GM12878 (cell line): ENCODE data around the gene RNF115. TPM values are rescaled to one million over a fixed set of nuclear protein-coding genes. Genes with fewer than 3 reads are reported as not detected.

Source experiments
- CREB1 ChIP-seq: IDR thresholded peaks from 2 replicates; pipeline ENCODE4 v1.6.1; 2012; ENCODE audit warnings: low read depth, mild to moderate bottlenecking, inconsistent platforms
- E2F4 ChIP-seq: IDR thresholded peaks from 2 replicates; pipeline ENCODE4 v1.6.1; 2012; ENCODE audit warnings: low read depth, low read length, improper control_type of control experiment
- IRF4 ChIP-seq: IDR thresholded peaks from 2 replicates; pipeline ENCODE4 v1.6.1; 2011; ENCODE audit warnings: low read depth, low read length
- NFYA ChIP-seq: IDR thresholded peaks from 2 replicates; pipeline ENCODE4 v1.6.1; 2011; ENCODE audit warnings: low read depth, mild to moderate bottlenecking, low read length, improper control_type of control experiment, borderline replicate concordance
- NKRF ChIP-seq: fragments of 450-650 bp; conservative IDR thresholded peaks from 2 replicates; pipeline ENCODE4 v1.6.1; 2017; ENCODE audit warnings: mild to moderate bottlenecking, moderate library complexity
- POU2F2 ChIP-seq: IDR thresholded peaks from 3 replicates; pipeline ENCODE4 v1.6.1; 2011; ENCODE audit warnings: low read depth, mild to moderate bottlenecking, low read length, borderline replicate concordance
- RCOR1 ChIP-seq: conservative IDR thresholded peaks from 2 replicates; pipeline ENCODE4 v1.6.1; 2012; ENCODE audit warnings: low read depth, low read length, improper control_type of control experiment
- SMARCA5 ChIP-seq: fragments of 450-650 bp; IDR thresholded peaks from 2 replicates; pipeline ENCODE4 v1.6.1; 2017; ENCODE audit warnings: mild to moderate bottlenecking
- TBL1XR1 ChIP-seq: IDR thresholded peaks from 2 replicates; pipeline ENCODE4 v1.6.1; 2012; ENCODE audit warnings: low read depth, low read length, improper control_type of control experiment
- polyA plus RNA-seq, 11 experiments: library from polyadenylated mRNA; depleted of rRNA in 4 of 11; unstranded in 6 of 11; stranded (reverse) in 5 of 11; fragments of >200 nt; fragmentation: Nextera tagmentation in 4 of 11; fragmentation: Illumina TruSeq in 1 of 11; extraction: Ambion mirVana in 4 of 11; extraction: Trizol in 1 of 11; gene quantifications; 1 replicate in 1 of 11; 2 replicates in 10 of 11; pipeline versions ENCODE4 v1.2.1 to v1.2.3, GENCODE V29; 2011 to 2016; ENCODE audit warnings: inconsistent platforms in 2 of 11, missing spikeins in 2 of 11, low read depth in 1 of 11
- total RNA-seq, 4 experiments: library from RNA; depleted of rRNA in 3 of 4; stranded (reverse); fragments of >200 nt in 3 of 4; fragmentation: Illumina TruSeq in 1 of 4; extraction: Trizol in 1 of 4; gene quantifications; 2 replicates each; pipeline versions ENCODE4 v1.2.1 to v1.2.3, GENCODE V29; 2013 to 2021
- TF ChIP-seq, protein P1 (sequence below): IDR thresholded peaks from 2 replicates; pipeline ENCODE4 v1.6.1; 2012; ENCODE audit warnings: low read depth, low read length, improper control_type of control experiment
- TF ChIP-seq, protein P2 (sequence below): fragments of 450-650 bp; IDR thresholded peaks from 2 replicates; pipeline ENCODE4 v1.6.1; 2017; ENCODE audit warnings: mild to moderate bottlenecking

RNF115 gene
- total and polyA plus RNA-seq, 10 of the 15 experiments (the other 5 are each of a cell fraction or from before 2014, with no cell fraction given), result 3.4 to 22.0 (median 12.9) TPM

GRCh38 chr1:145710291-145711027 lies 113.4 kb downstream of the RNF115 start (continued):
- TF ChIP-seq POU2F2 (no peak), RCOR1 (no peak), NFYA (no peak), TBL1XR1 (no peak), SMARCA5 (no peak), E2F4 (no peak), IRF4 (no peak), CREB1 (no peak), NKRF (no peak)
- TF ChIP-seq, protein P1, sequence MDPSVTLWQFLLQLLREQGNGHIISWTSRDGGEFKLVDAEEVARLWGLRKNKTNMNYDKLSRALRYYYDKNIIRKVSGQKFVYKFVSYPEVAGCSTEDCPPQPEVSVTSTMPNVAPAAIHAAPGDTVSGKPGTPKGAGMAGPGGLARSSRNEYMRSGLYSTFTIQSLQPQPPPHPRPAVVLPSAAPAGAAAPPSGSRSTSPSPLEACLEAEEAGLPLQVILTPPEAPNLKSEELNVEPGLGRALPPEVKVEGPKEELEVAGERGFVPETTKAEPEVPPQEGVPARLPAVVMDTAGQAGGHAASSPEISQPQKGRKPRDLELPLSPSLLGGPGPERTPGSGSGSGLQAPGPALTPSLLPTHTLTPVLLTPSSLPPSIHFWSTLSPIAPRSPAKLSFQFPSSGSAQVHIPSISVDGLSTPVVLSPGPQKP, result no peak
- TF ChIP-seq, protein P2, sequence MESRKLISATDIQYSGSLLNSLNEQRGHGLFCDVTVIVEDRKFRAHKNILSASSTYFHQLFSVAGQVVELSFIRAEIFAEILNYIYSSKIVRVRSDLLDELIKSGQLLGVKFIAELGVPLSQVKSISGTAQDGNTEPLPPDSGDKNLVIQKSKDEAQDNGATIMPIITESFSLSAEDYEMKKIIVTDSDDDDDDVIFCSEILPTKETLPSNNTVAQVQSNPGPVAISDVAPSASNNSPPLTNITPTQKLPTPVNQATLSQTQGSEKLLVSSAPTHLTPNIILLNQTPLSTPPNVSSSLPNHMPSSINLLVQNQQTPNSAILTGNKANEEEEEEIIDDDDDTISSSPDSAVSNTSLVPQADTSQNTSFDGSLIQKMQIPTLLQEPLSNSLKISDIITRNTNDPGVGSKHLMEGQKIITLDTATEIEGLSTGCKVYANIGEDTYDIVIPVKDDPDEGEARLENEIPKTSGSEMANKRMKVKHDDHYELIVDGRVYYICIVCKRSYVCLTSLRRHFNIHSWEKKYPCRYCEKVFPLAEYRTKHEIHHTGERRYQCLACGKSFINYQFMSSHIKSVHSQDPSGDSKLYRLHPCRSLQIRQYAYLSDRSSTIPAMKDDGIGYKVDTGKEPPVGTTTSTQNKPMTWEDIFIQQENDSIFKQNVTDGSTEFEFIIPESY, result no peak
